HL-60 (cell line): ENCODE data around the gene BAZ2B.

ENCODE experiments used
- GABPA ChIP-seq: IDR thresholded peaks from 2 replicates; pipeline ENCODE4 v1.6.1; 2012; ENCODE audit warnings: low read depth
- POLR2AphosphoS5 ChIP-seq: IDR thresholded peaks from 2 replicates; pipeline ENCODE4 v1.6.1; 2012; ENCODE audit warnings: low read depth
- SPI1 ChIP-seq: IDR thresholded peaks from 2 replicates; pipeline ENCODE4 v1.6.1; 2012; ENCODE audit warnings: low read depth, mild to moderate bottlenecking, borderline replicate concordance
- TF ChIP-seq, protein P1 (sequence below): IDR thresholded peaks from one replicate; pipeline ENCODE4 v1.5.1; 2011; ENCODE audit warnings: low read length, control low read depth, inconsistent platforms; ENCODE audit not compliant: insufficient read depth
- TF ChIP-seq, protein P2 (sequence below): IDR thresholded peaks from 2 replicates; pipeline ENCODE4 v1.6.1; 2012; ENCODE audit warnings: low read depth; ENCODE audit not compliant: insufficient replicate concordance

DNA sequence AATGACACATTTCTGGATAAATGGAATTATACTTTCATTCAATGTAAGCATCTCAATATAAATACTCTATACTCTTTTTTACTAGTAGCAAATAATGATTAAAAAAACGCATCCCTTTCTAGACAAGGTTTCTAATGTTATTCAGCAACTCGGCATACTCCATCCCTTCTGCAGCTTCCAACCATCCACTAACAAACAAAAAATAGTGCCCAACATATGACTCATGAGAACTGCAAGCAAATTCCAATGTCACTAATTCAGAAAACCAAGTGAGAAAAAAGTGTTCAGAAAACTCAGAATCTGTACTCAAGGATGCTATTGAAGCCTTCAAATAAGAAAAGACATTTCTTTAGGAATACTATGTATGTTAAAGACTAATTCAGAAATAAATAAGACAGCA is 140.0 kb downstream of the BAZ2B start:
- TF ChIP-seq, protein P1, sequence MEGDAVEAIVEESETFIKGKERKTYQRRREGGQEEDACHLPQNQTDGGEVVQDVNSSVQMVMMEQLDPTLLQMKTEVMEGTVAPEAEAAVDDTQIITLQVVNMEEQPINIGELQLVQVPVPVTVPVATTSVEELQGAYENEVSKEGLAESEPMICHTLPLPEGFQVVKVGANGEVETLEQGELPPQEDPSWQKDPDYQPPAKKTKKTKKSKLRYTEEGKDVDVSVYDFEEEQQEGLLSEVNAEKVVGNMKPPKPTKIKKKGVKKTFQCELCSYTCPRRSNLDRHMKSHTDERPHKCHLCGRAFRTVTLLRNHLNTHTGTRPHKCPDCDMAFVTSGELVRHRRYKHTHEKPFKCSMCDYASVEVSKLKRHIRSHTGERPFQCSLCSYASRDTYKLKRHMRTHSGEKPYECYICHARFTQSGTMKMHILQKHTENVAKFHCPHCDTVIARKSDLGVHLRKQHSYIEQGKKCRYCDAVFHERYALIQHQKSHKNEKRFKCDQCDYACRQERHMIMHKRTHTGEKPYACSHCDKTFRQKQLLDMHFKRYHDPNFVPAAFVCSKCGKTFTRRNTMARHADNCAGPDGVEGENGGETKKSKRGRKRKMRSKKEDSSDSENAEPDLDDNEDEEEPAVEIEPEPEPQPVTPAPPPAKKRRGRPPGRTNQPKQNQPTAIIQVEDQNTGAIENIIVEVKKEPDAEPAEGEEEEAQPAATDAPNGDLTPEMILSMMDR: no peak
- TF ChIP-seq, protein P2, sequence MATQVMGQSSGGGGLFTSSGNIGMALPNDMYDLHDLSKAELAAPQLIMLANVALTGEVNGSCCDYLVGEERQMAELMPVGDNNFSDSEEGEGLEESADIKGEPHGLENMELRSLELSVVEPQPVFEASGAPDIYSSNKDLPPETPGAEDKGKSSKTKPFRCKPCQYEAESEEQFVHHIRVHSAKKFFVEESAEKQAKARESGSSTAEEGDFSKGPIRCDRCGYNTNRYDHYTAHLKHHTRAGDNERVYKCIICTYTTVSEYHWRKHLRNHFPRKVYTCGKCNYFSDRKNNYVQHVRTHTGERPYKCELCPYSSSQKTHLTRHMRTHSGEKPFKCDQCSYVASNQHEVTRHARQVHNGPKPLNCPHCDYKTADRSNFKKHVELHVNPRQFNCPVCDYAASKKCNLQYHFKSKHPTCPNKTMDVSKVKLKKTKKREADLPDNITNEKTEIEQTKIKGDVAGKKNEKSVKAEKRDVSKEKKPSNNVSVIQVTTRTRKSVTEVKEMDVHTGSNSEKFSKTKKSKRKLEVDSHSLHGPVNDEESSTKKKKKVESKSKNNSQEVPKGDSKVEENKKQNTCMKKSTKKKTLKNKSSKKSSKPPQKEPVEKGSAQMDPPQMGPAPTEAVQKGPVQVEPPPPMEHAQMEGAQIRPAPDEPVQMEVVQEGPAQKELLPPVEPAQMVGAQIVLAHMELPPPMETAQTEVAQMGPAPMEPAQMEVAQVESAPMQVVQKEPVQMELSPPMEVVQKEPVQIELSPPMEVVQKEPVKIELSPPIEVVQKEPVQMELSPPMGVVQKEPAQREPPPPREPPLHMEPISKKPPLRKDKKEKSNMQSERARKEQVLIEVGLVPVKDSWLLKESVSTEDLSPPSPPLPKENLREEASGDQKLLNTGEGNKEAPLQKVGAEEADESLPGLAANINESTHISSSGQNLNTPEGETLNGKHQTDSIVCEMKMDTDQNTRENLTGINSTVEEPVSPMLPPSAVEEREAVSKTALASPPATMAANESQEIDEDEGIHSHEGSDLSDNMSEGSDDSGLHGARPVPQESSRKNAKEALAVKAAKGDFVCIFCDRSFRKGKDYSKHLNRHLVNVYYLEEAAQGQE: no peak
- TF ChIP-seq SPI1: no peak
- no peak for TF ChIP-seq GABPA
- no peak for TF ChIP-seq POLR2AphosphoS5
